ENCODE measurements around the gene KHSRP.
A peak's percentile ranks its signal among the peaks of the same experiment; 100 is the strongest.
"Not testable (repeated sequence)": the region's sequence is repeated elsewhere in the genome, so short reads cannot be mapped to it uniquely, and the experiment has no call there.

The KHSRP gene

DNA sequence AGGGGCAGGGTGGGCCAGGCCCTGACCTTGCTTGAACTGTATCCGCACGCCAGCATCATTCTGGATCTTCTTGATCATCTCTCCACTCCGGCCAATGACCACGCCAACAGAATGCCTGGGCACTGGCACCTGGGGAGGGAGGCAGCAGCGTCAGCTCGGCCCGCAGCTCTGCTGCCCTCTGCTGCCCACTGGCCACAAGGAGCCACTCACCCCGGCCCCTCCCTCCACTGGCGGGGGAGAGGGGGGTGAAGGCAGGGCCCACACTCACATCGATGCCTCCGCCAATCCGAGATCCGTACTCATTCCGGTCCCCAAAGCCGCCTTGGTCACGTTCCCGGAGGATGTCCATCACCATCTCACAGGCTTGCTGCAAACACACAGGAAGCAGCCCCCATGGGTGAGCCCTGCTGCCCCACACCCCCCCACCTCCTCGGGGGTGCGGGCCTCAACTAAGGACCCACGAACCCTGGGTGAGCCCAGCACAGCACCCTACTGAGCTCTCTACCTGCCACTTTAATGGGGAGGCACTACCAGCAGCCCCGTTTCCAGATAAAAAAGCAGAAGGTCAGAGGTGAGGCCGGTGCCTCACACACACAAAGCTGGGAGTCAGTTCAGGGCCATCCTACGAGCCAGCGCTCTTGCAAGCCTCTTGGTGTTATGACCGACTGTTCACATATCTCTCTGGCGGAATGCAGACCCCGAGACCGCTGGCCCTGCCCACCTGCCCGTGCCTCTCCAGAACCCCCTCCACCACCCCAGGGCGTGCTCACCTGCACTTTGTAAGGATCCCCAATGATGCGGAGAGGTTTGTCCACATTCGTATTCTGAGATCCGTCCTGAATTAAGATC, 6.7 kb downstream of the KHSRP start:
- peak; percentile 75 for DNase-seq (ENCODE audit: low spot score)

DNA sequence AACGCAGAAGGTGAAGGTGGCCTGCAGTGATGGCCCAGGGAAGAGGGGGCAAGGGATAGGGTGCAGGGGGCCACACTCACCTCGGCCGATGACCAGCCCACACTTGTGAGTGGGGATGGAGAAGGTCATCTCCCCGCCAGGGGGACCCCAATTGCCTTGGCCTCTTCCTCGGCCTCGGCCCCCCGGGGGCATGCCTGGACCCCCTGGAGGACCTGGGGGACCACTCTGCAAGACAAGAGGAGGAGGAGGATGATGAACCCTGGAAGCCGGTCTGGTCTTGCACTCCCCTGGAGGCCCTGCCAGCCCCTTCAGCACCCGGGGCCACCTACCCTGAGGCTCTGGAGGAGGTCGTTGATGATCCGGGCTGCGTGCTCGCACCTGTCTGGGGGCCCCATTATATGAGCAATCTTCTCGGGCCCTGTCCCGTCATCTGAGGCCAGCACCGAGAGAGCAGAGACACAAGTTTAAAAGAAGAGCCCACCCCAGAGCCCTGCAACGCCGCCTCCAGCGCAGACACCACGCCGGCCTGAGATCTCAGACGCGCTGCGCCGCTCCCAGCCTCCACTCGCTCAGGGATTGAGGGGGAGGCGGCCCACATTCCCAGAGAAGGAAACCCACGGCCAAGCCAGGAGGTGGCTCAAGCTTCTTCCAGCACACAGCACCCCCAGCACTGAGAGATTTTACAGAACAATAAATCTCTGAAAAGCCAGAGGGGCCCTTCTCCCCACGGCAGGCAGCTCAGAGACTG, 7.8 kb downstream of the KHSRP start:
- no peak for DNase-seq (ENCODE audit: low spot score)

DNA sequence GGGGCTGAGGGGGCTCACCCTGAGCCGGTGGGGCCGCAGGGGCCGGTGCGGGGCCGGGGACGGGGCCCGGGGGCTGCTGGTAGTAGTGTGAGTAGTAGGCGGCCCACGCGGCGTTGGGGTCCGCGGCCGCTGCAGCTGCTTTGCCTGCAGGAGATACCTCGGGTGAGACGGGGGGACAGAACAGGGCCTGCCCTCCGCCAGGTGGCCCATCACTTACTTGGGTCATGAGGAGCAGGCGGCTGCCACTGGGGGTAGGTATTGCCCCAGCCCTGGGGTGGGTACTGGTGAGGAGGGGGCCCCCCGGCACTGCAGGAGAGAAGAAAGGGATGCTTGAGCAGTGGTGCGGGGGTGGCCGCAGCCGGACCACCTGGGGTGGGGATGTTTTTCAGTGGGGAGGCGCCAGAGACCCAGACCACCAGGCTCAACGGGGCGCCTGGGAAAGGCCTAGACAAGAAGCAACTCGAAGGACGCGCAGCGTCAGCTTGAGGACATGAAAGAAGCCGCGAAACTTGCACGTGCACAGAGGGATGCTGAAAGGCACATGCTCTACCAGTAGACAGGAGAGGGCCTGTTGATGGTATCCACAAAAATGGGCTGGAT, 8.9 kb downstream of the KHSRP start:
- no peak for DNase-seq (ENCODE audit: low spot score)

- DNase-seq (ENCODE audit: low spot score): no peak
These were observed 9.6 kb downstream of the KHSRP start for GRCh38 chr19:6414793-6415590.

GRCh38 chr19:6413721-6414643, 10.6 kb downstream of the KHSRP start:
- DNase-seq (ENCODE audit: low spot score): peak; percentile 61

- no peak for DNase-seq (ENCODE audit: low spot score)
These were observed 11.3 kb downstream of the KHSRP start for GRCh38 chr19:6413291-6413690.

- peak; percentile 90 for DNase-seq (ENCODE audit: low spot score)
These were observed 12.0 kb downstream of the KHSRP start for GRCh38 chr19:6412447-6413091.

- DNase-seq (ENCODE audit: low spot score): no peak
These were observed 12.6 kb downstream of the KHSRP start for GRCh38 chr19:6412061-6412446.

DNA sequence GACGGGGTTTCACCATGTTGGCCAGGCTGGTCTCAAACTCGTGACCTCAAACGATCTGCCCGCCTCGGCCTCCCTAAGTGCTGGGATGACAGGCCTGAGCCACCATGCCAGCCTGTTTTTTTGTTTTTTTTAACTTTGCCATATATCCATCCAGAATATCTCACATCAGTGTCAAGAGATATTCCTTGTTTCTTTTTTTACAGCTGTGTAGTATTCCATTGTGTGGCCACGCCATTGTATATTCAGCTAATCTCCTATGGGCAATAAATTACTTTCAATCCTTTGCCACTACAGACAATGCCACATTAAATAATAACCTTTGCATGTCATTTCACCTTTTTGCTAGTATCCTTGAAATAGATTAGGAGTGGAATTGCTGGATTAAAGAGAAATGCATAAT, 15.3 kb downstream of the KHSRP start:
- no peak for DNase-seq (ENCODE audit: low spot score)

DNA sequence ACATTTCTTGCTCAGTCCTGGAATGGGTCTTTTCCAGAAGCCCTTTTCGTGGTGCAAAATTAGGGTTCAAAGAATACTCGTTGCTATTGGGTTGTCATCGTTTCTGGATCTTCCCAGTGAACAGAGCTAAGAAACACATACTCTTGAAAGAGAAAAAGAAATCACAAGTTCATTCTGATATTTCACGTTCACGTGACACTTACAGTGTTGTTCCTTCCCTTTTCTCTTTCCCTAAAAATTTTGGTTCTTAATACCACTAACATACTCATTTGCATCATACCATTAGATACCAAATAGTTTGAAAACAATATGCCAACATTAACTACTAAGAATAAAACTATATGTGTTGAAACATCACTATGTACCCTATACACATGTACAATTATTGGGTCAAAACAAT, 18.2 kb downstream of the KHSRP start:
- no peak for DNase-seq (ENCODE audit: low spot score)

DNA sequence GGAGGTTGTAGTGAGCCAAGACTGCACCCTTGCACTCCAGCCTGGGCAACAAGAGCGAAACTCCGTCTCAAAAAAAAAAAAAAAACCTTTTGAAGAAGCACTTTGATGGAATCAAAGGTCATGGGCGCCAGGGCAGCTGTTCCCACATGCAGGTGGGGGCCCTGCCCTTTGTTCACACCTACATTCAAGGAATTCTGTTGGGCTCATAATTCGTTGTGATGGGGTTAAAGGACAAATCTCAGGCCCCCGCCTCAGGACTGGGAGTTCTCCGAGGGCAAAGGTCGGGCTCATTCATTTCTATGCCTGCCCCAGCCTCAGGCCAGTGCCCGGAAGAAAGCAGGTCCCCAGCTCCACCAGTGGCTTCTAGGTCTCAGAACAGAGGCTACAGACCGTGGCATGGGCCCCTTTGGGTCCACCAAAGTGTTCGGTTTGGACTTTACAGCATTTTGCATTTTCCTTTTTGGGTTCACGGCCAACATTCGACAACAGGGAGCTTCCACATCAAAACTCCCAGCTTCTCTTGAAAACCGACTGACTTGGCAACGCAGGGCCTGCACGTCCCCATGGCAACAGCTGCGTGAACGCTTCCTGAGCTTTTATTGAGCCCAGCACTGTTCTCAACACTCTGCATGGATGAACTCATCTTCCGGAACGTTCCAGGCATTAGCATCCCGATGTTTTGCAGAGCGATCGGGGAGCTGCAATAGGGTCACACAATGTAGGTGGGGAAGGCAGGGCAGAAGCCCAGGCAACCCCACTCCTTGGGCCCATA, 21.6 kb downstream of the KHSRP start:
- DNase-seq (ENCODE audit: low spot score): no peak

GRCh38 chr19:6402058-6402457, 22.6 kb downstream of the KHSRP start:
- DNase-seq (ENCODE audit: low spot score): no peak

DNA sequence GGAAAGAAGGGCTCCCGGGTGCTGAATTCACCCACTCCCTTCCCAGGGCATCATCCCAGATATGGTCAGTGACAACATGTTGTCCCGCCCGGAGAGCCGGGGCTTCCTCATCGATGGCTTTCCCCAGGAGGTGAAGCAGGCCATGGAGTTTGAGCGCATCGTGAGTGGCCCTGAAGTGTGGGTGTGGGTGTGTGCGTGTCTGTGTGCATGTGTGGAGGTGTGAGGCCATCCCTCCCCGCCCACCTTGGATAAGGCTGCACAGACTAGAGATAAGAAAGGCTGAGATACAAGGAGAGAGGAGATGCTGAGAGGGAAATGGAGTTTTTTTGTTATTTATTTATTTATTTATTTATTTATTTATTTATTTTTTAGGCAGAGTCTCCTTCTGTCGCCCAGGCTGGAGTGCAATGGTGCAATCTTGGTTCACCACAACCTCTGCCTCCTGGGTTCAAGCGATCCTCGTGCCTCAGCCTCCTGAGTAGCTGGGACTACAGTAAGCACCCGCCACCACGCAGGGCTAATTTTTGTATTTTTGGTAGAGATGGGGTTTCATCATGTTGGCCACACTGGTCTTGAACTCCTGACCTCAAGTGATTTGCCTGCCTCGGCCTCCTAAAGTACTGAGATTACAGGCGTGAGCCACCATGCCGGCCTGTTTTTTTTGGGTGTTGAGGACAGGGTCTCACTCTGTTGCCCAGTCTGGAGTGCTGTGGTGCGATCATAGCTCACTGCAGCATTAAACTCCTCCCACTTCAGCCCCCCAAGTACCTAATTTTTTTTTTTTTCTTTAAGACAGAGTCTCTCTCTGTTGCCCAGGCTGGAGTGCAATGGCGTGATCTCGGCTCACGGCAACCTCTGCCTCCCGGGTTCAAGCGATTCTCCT, 24.3 kb downstream of the KHSRP start:
- not testable (repeated sequence) for DNase-seq (ENCODE audit: low spot score)

- no peak for DNase-seq (ENCODE audit: low spot score)
These were observed 28.3 kb downstream of the KHSRP start for GRCh38 chr19:6396305-6396704.

- DNase-seq (ENCODE audit: low spot score): peak; percentile 44
These were observed 29.8 kb downstream of the KHSRP start for GRCh38 chr19:6394831-6395230.

GRCh38 chr19:6393983-6394412, 30.6 kb downstream of the KHSRP start:
- no peak for DNase-seq (ENCODE audit: low spot score)

- DNase-seq (ENCODE audit: low spot score): peak; percentile 96
These were observed 31.3 kb downstream of the KHSRP start, which contains the start of gene GTF2F1 for GRCh38 chr19:6393074-6393982. TSS of gene GTF2F1 (minus strand) at chr19:6393164. CDS start at chr19:6392995, 169 bp downstream.
